ENCODE data around the gene GALNTL6. TPM values are rescaled to one million over a fixed set of nuclear protein-coding genes. Genes with fewer than 3 reads are reported as not detected.

Gene GALNTL6
- polyA plus RNA-seq, 1 donor (not counting 4 experiments of a cell fraction or from before 2014, with no cell fraction given) = not detected

DNA sequence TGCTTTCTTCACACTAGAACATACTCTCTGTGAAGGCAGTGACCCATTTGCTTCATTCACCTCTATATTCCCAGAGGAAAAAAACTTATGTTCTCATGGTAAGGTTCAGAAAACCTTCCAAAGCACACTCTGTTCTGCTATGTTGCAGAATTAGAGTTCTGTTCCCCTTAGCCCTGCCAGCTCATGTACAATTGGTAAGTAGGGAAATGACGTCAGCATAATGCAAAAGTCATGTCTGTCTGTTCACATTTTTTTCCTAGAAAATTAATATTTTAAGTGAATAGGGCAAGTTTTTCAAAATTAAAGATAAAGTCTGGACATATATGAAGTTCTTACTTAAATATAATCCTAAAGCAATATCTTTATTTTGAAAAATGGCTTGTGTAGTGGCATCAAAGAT is 443.6 kb downstream of the GALNTL6 start:
- Histone ChIP-seq H3K27me3 (ENCODE audit: control insufficient read depth, extremely low read depth, insufficient read depth, low read length) (no peaks in the 10 kb centered on the region), H3K9me3 (ENCODE audit: control insufficient read depth, low read depth, low read length) (no peaks in the 10 kb centered on the region), H3K27ac (ENCODE audit: control insufficient read depth, insufficient read depth, low read length) (no peak overlapping the region), H3K79me2 (ENCODE audit: control insufficient read depth, insufficient read depth, low read length) (no peaks in the 10 kb centered on the region), H2AFZ (ENCODE audit: control insufficient read depth, low read length) (no peak overlapping the region), H3K9ac (ENCODE audit: control insufficient read depth, extremely low read depth, insufficient read depth, low read length) (no peak overlapping the region), H3K4me2 (ENCODE audit: control insufficient read depth, extremely low read depth, insufficient read depth, low read depth, low read length) (no peak overlapping the region), H3K9me1 (ENCODE audit: control insufficient read depth, extremely low read depth, insufficient read depth, low read length) (no peaks in the 10 kb centered on the region), H3K4me3 (ENCODE audit: control insufficient read depth in 2 of 3, extremely low read depth in 1 of 3, insufficient read depth in 2 of 3, low read depth in 1 of 3, low read length in 3 of 3) (no peak overlapping the region), H3K4me1 (ENCODE audit: control insufficient read depth, extremely low read depth, insufficient read depth, low read length) (no peaks in the 10 kb centered on the region), H4K20me1 (ENCODE audit: control insufficient read depth, extremely low read depth, insufficient read depth, low read length) (no peaks in the 10 kb centered on the region), H3K36me3 (ENCODE audit: control insufficient read depth in 2 of 2, extremely low read depth in 1 of 2, insufficient read depth in 2 of 2, low read length in 2 of 2) (no peaks in the 10 kb centered on the region)
- dilution Hi-C loops (cut with MboI; ENCODE audit: extremely low pct_ligation_motif_present, low sequenced_read_pairs) = no loop called here
- TF ChIP-seq CTCF (optimal IDR thresholded peaks at IDR 0.05 in 1 of 3, IDR thresholded peaks at IDR 0.05 in 1 of 3, conservative IDR thresholded peaks at IDR 0.05 in 1 of 3; ENCODE audit: extremely low read depth in 1 of 3, insufficient read depth in 2 of 3, low read length in 3 of 3) (no peak), EZH2 (IDR thresholded peaks at IDR 0.05; ENCODE audit: low read length) (no peak)
- DNase-seq (ENCODE audit: low read depth, low spot score) (no peak), FAIRE-seq (no peak)

DNA sequence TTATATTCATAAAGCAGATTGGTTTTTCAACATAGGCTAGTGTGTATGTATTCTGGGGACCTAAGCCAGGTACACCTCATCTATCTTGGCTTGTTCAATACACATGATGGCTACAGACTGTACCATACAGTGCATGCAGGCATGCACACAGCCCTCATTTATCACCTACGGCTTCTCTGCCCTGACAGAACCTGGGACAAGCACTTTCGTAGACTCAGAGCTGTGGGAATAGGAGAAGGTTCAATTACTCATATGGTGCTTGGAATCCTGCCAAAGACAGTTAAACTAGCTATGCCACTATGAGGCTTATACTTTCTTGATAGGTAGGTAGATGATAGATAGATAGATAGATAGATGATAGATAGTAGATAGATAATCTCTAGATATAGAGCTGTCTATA is 457.2 kb downstream of the GALNTL6 start:
- FAIRE-seq (no peak), DNase-seq (ENCODE audit: low read depth, low spot score) (no peak)
- no peaks in the 10 kb centered on the region for H3K36me3 ChIP-seq (ENCODE audit: control insufficient read depth in 2 of 2, extremely low read depth in 1 of 2, insufficient read depth in 2 of 2, low read length in 2 of 2)
- no peak overlapping the region for H2AFZ ChIP-seq (ENCODE audit: control insufficient read depth, low read length)
- peaks cover 3% of the 10 kb centered on the region for H3K9me3 ChIP-seq (ENCODE audit: control insufficient read depth, low read depth, low read length)
- H4K20me1 ChIP-seq (ENCODE audit: control insufficient read depth, extremely low read depth, insufficient read depth, low read length) = no peaks in the 10 kb centered on the region
- H3K9me1 ChIP-seq (ENCODE audit: control insufficient read depth, extremely low read depth, insufficient read depth, low read length) = no peaks in the 10 kb centered on the region
- no peak overlapping the region for H3K4me2 ChIP-seq (ENCODE audit: control insufficient read depth, extremely low read depth, insufficient read depth, low read depth, low read length)
- dilution Hi-C loops (cut with MboI; ENCODE audit: extremely low pct_ligation_motif_present, low sequenced_read_pairs) = no loop called here
- no peaks in the 10 kb centered on the region for H3K4me1 ChIP-seq (ENCODE audit: control insufficient read depth, extremely low read depth, insufficient read depth, low read length)
- no peaks in the 10 kb centered on the region for H3K79me2 ChIP-seq (ENCODE audit: control insufficient read depth, insufficient read depth, low read length)
- H3K27ac ChIP-seq (ENCODE audit: control insufficient read depth, insufficient read depth, low read length) = no peak overlapping the region
- no peaks in the 10 kb centered on the region for H3K27me3 ChIP-seq (ENCODE audit: control insufficient read depth, extremely low read depth, insufficient read depth, low read length)
- TF ChIP-seq EZH2 (IDR thresholded peaks at IDR 0.05; ENCODE audit: low read length) = no peak
- no peak for TF ChIP-seq CTCF (optimal IDR thresholded peaks at IDR 0.05 in 1 of 3, IDR thresholded peaks at IDR 0.05 in 1 of 3, conservative IDR thresholded peaks at IDR 0.05 in 1 of 3; ENCODE audit: extremely low read depth in 1 of 3, insufficient read depth in 2 of 3, low read length in 3 of 3)
- H3K9ac ChIP-seq (ENCODE audit: control insufficient read depth, extremely low read depth, insufficient read depth, low read length) = no peak overlapping the region
- no peak overlapping the region for H3K4me3 ChIP-seq (ENCODE audit: control insufficient read depth in 2 of 3, extremely low read depth in 1 of 3, insufficient read depth in 2 of 3, low read depth in 1 of 3, low read length in 3 of 3)

Data from keratinocyte (primary cell).